Breast epithelium (tissue), 3 donors: ENCODE results near the gene C11orf86.
"Not testable (repeated sequence)": the region's sequence is repeated elsewhere in the genome, so short reads cannot be mapped to it uniquely, and the experiment has no call there.

ENCODE experiments used
- POLR2A ChIP-seq: fragments of 450-650 bp; IDR thresholded peaks from one replicate; pipeline ENCODE4 v1.6.1; 2016; ENCODE audit warnings: antibody characterized with exemption, mild to moderate bottlenecking, moderate library complexity
- POLR2AphosphoS5 ChIP-seq, 3 donors: sonication (generic); formaldehyde crosslinking; IDR thresholded peaks; one replicate each; pipeline ENCODE4 v1.6.1; 2017; ENCODE audit warnings: antibody characterized with exemption in 3 of 3
- TF ChIP-seq, protein P1 (sequence below), 3 donors: fragments of 450-650 bp; IDR thresholded peaks; one replicate each; pipeline ENCODE4 v1.5.1; 2016 to 2017; ENCODE audit warnings: antibody characterized with exemption in 3 of 3, mild to moderate bottlenecking in 3 of 3, moderate library complexity in 3 of 3

DNA sequence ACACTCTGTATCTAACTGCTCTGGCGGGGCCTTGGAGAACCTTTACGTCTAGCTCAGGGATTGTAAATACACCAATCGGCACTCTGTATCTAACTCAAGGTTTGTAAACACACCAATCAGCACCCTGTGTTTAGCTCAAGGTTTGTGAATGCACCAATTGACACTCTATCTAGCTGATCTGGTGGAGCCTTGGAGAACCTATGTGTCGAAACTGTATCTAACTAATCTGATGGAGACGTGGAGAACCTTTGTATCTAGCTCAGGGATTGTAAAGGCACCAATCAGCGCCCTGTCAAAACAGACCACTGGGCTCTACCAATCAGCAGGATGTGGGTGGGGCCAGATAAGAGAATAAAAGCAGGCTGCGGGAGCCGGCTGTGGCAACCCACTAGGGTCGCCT lies 14.3 kb downstream of the C11orf86 start:
- TF ChIP-seq POLR2A; POLR2AphosphoS5 (IDR thresholded peaks at IDR 0.05): not testable (repeated sequence)
- TF ChIP-seq, protein P1, sequence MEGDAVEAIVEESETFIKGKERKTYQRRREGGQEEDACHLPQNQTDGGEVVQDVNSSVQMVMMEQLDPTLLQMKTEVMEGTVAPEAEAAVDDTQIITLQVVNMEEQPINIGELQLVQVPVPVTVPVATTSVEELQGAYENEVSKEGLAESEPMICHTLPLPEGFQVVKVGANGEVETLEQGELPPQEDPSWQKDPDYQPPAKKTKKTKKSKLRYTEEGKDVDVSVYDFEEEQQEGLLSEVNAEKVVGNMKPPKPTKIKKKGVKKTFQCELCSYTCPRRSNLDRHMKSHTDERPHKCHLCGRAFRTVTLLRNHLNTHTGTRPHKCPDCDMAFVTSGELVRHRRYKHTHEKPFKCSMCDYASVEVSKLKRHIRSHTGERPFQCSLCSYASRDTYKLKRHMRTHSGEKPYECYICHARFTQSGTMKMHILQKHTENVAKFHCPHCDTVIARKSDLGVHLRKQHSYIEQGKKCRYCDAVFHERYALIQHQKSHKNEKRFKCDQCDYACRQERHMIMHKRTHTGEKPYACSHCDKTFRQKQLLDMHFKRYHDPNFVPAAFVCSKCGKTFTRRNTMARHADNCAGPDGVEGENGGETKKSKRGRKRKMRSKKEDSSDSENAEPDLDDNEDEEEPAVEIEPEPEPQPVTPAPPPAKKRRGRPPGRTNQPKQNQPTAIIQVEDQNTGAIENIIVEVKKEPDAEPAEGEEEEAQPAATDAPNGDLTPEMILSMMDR (IDR thresholded peaks at IDR 0.05) = not testable (repeated sequence)
